GM23338 (cell line): ENCODE data around the gene ARHGAP10. TPM values are rescaled to one million over a fixed set of nuclear protein-coding genes. Genes with fewer than 3 reads are reported as not detected.

Source experiments
- ATAC-seq: fragments of 200-7000 bp; cut with Tn5 transposase; 3 replicates; pipeline ENCODE4 v1.9.1; 2020
- DNase-seq: peaks from one replicate; pipeline ENCODE4 v3.0.0-alpha.2; 2015; ENCODE audit warnings: low spot score
- H2AFZ ChIP-seq: fragments of 200-600 bp; sonication (generic); 2 replicates; pipeline ENCODE4 v1.8.0; 2016; ENCODE audit warnings: antibody characterized with exemption, mild to moderate bottlenecking, moderate library complexity
- H3F3A ChIP-seq: fragments of 200-600 bp; sonication (generic); replicated peaks from 2 replicates; pipeline ENCODE4 v1.8.0; 2017; ENCODE audit warnings: antibody characterized with exemption, mixed run types, low read depth
- H3K27ac ChIP-seq: fragments of 200-600 bp; sonication (generic); 2 replicates; pipeline ENCODE4 v1.6.1; 2016; ENCODE audit warnings: low read depth
- H3K27me3 ChIP-seq: fragments of 200-600 bp; sonication (generic); 2 replicates; pipeline ENCODE4 v1.8.0; 2016; ENCODE audit warnings: mild to moderate bottlenecking, mixed run types, moderate library complexity; ENCODE audit not compliant: insufficient read depth
- H3K36me3 ChIP-seq: fragments of 200-600 bp; sonication (generic); 2 replicates; pipeline ENCODE4 v1.8.0; 2016; ENCODE audit warnings: mild to moderate bottlenecking; ENCODE audit not compliant: insufficient read depth
- H3K4me1 ChIP-seq: fragments of 200-600 bp; sonication (generic); 2 replicates; pipeline ENCODE4 v1.8.0; 2016; ENCODE audit warnings: mild to moderate bottlenecking, moderate library complexity; ENCODE audit not compliant: insufficient read depth
- H3K4me2 ChIP-seq: fragments of 200-600 bp; sonication (generic); 2 replicates; pipeline ENCODE4 v1.7.1; 2017; ENCODE audit warnings: mixed run types
- H3K4me3 ChIP-seq: fragments of 200-600 bp; sonication (generic); 2 replicates; pipeline ENCODE4 v1.6.1; 2016; ENCODE audit warnings: mixed run types
- H3K79me2 ChIP-seq: fragments of 200-600 bp; sonication (generic); replicated peaks from 2 replicates; pipeline ENCODE4 v1.8.0; 2017; ENCODE audit warnings: mild to moderate bottlenecking; ENCODE audit not compliant: insufficient read depth
- H3K9me2 ChIP-seq: fragments of 200-600 bp; sonication (generic); 2 replicates; pipeline ENCODE4 v1.8.0; 2017; ENCODE audit not compliant: insufficient read depth
- H4K20me1 ChIP-seq: fragments of 200-600 bp; sonication (generic); replicated peaks from 2 replicates; pipeline ENCODE4 v1.8.0; 2017; ENCODE audit warnings: mild to moderate bottlenecking; ENCODE audit not compliant: insufficient read depth
- H3K27ac Mint-ChIP-seq: 2 replicates; pipeline ENCODE4 v1.8.0; 2020; ENCODE audit warnings: inconsistent platforms, mild to moderate bottlenecking, moderate library complexity, mixed read lengths
- H3K27me3 Mint-ChIP-seq: 3 replicates; pipeline ENCODE4 v1.8.0; 2022; ENCODE audit warnings: low read depth, mild to moderate bottlenecking, moderate library complexity, mixed read lengths, inconsistent platforms; ENCODE audit not compliant: insufficient read depth, poor library complexity
- H3K36me3 Mint-ChIP-seq: 3 replicates; pipeline ENCODE4 v1.8.0; 2021; ENCODE audit warnings: low read depth, mild to moderate bottlenecking, inconsistent platforms, moderate library complexity, mixed read lengths
- H3K4me1 Mint-ChIP-seq: 3 replicates; pipeline ENCODE4 v1.8.0; 2020; ENCODE audit warnings: mild to moderate bottlenecking, inconsistent platforms, mixed read lengths
- H3K4me3 Mint-ChIP-seq: 3 replicates; pipeline ENCODE4 v1.8.0; 2021; ENCODE audit warnings: moderate library complexity, mild to moderate bottlenecking, inconsistent platforms, mixed read lengths
- H3K9me3 Mint-ChIP-seq: 3 replicates; pipeline ENCODE4 v1.8.0; 2020; ENCODE audit warnings: moderate library complexity, mild to moderate bottlenecking, inconsistent platforms, mixed read lengths
- CREB1 ChIP-seq: fragments of 250-450 bp; sonication (Bioruptor Pico); IDR thresholded peaks from 2 replicates; pipeline ENCODE4 v1.5.0; 2020; ENCODE audit warnings: low read depth, mild to moderate bottlenecking, moderate library complexity
- EZH2 ChIP-seq: fragments of 200-600 bp; sonication (generic); IDR thresholded peaks from one replicate; pipeline ENCODE4 v1.8.0; 2017; ENCODE audit warnings: antibody characterized with exemption, mild to moderate bottlenecking, low read depth; ENCODE audit not compliant: unreplicated experiment
- EZH2phosphoT487 ChIP-seq: fragments of 200-600 bp; sonication (generic); IDR thresholded peaks from one replicate; pipeline ENCODE4 v1.8.1; 2018; ENCODE audit warnings: antibody characterized with exemption; ENCODE audit not compliant: unreplicated experiment
- JUNB ChIP-seq: IDR thresholded peaks from one replicate; pipeline ENCODE4 v1.6.1; 2016; ENCODE audit warnings: antibody characterized with exemption; ENCODE audit not compliant: unreplicated experiment
- NANOG ChIP-seq: IDR thresholded peaks from 2 replicates; pipeline ENCODE4 v1.6.1; 2016; ENCODE audit warnings: antibody characterized with exemption, borderline replicate concordance
- POLR2AphosphoS5 ChIP-seq: IDR thresholded peaks from 2 replicates; pipeline ENCODE4 v1.6.1; 2016; ENCODE audit warnings: antibody characterized with exemption, low read depth
- STAT1 ChIP-seq: IDR thresholded peaks from one replicate; pipeline ENCODE4 v1.6.1; 2016; ENCODE audit warnings: antibody characterized with exemption; ENCODE audit not compliant: unreplicated experiment
- ZNF114 ChIP-seq: fragments of 250-450 bp; sonication (Bioruptor Pico); IDR thresholded peaks from 2 replicates; pipeline ENCODE4 v1.5.0; 2020; ENCODE audit warnings: mild to moderate bottlenecking, moderate library complexity
- ZNF331 ChIP-seq: fragments of 250-450 bp; sonication (Bioruptor Pico); IDR thresholded peaks from 2 replicates; pipeline ENCODE4 v1.5.0; 2020; ENCODE audit warnings: low read depth, mild to moderate bottlenecking, moderate library complexity
- ZNF462 ChIP-seq: fragments of 250-450 bp; sonication (Bioruptor Pico); IDR thresholded peaks from 2 replicates; pipeline ENCODE4 v1.5.0; 2020; ENCODE audit warnings: mild to moderate bottlenecking, moderate library complexity
- polyA plus RNA-seq: library from polyadenylated mRNA; unstranded; fragments of >200 nt; fragmentation: Nextera tagmentation; extraction: Ambion mirVana; gene quantifications from 2 replicates; pipeline ENCODE4 v1.2.1, GENCODE V29; 2016
- total RNA-seq: library from RNA; depleted of rRNA; stranded (reverse); fragments of >200 nt; shearing (Covaris generic); gene quantifications from 2 replicates; pipeline ENCODE4 v1.2.3, GENCODE V29; 2014
- TF ChIP-seq, protein P1 (sequence below): IDR thresholded peaks from one replicate; pipeline ENCODE4 v1.6.1; 2018; ENCODE audit warnings: antibody characterized with exemption; ENCODE audit not compliant: unreplicated experiment
- TF ChIP-seq, protein P2 (sequence below), 2 experiments: fragments of 200-600 bp in 1 of 2; sonication (generic) in 1 of 2; conservative IDR thresholded peaks; 2 replicates each; pipeline versions ENCODE4 v1.5.1 to v1.6.1; 2016 to 2017; ENCODE audit warnings: antibody characterized with exemption in 2 of 2, low read depth in 2 of 2, mild to moderate bottlenecking in 2 of 2, moderate library complexity in 1 of 2
- TF ChIP-seq, protein P3 (sequence below): IDR thresholded peaks from 2 replicates; pipeline ENCODE4 v1.6.1; 2016; ENCODE audit warnings: antibody characterized with exemption

Gene ARHGAP10
- total and polyA plus RNA-seq, 2 experiments from 2014 or later: 5.1 to 6.3 TPM

- peaks cover 8% of the 10 kb centered on the region; the same call in 2 of the 3 replicates for H3K4me1 Mint-ChIP-seq
- Histone ChIP-seq H3K36me3 (no peaks in the 10 kb centered on the region), H3K27ac (no peak overlapping the region), H3K79me2 (no peaks in the 10 kb centered on the region), H3F3A (no peaks in the 10 kb centered on the region), H3K27me3 (no peaks in the 10 kb centered on the region), H3K9me2 (no peaks in the 10 kb centered on the region), H3K4me1 (no peaks in the 10 kb centered on the region; the same call in 1 of the 2 replicates), H3K4me3 (no peak overlapping the region), H3K4me2 (no peak overlapping the region), H2AFZ (no peak overlapping the region), H4K20me1 (no peaks in the 10 kb centered on the region)
- ATAC-seq (no peak), DNase-seq (no peak)
- H3K27me3 Mint-ChIP-seq: peaks cover 3% of the 10 kb centered on the region
- TF ChIP-seq, protein P1, sequence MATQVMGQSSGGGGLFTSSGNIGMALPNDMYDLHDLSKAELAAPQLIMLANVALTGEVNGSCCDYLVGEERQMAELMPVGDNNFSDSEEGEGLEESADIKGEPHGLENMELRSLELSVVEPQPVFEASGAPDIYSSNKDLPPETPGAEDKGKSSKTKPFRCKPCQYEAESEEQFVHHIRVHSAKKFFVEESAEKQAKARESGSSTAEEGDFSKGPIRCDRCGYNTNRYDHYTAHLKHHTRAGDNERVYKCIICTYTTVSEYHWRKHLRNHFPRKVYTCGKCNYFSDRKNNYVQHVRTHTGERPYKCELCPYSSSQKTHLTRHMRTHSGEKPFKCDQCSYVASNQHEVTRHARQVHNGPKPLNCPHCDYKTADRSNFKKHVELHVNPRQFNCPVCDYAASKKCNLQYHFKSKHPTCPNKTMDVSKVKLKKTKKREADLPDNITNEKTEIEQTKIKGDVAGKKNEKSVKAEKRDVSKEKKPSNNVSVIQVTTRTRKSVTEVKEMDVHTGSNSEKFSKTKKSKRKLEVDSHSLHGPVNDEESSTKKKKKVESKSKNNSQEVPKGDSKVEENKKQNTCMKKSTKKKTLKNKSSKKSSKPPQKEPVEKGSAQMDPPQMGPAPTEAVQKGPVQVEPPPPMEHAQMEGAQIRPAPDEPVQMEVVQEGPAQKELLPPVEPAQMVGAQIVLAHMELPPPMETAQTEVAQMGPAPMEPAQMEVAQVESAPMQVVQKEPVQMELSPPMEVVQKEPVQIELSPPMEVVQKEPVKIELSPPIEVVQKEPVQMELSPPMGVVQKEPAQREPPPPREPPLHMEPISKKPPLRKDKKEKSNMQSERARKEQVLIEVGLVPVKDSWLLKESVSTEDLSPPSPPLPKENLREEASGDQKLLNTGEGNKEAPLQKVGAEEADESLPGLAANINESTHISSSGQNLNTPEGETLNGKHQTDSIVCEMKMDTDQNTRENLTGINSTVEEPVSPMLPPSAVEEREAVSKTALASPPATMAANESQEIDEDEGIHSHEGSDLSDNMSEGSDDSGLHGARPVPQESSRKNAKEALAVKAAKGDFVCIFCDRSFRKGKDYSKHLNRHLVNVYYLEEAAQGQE: no peak
- TF ChIP-seq ZNF462 (CRISPR knock-in tag) (no peak), CREB1 (CRISPR knock-in tag) (no peak), ZNF114 (CRISPR knock-in tag) (no peak), POLR2AphosphoS5 (no peak), ZNF331 (CRISPR knock-in tag) (no peak), EZH2 (no peak), NANOG (no peak), EZH2phosphoT487 (no peak), JUNB (no peak), STAT1 (no peak)
- TF ChIP-seq, protein P2, sequence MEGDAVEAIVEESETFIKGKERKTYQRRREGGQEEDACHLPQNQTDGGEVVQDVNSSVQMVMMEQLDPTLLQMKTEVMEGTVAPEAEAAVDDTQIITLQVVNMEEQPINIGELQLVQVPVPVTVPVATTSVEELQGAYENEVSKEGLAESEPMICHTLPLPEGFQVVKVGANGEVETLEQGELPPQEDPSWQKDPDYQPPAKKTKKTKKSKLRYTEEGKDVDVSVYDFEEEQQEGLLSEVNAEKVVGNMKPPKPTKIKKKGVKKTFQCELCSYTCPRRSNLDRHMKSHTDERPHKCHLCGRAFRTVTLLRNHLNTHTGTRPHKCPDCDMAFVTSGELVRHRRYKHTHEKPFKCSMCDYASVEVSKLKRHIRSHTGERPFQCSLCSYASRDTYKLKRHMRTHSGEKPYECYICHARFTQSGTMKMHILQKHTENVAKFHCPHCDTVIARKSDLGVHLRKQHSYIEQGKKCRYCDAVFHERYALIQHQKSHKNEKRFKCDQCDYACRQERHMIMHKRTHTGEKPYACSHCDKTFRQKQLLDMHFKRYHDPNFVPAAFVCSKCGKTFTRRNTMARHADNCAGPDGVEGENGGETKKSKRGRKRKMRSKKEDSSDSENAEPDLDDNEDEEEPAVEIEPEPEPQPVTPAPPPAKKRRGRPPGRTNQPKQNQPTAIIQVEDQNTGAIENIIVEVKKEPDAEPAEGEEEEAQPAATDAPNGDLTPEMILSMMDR (conservative IDR thresholded peaks at IDR 0.05; ENCODE audit: low read depth in 2 of 2): no peak
- TF ChIP-seq, protein P3, sequence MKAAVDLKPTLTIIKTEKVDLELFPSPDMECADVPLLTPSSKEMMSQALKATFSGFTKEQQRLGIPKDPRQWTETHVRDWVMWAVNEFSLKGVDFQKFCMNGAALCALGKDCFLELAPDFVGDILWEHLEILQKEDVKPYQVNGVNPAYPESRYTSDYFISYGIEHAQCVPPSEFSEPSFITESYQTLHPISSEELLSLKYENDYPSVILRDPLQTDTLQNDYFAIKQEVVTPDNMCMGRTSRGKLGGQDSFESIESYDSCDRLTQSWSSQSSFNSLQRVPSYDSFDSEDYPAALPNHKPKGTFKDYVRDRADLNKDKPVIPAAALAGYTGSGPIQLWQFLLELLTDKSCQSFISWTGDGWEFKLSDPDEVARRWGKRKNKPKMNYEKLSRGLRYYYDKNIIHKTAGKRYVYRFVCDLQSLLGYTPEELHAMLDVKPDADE: no peak
- H3K4me3 Mint-ChIP-seq: no peak overlapping the region
- H3K9me3 Mint-ChIP-seq: no peaks in the 10 kb centered on the region
- no peak overlapping the region for H3K27ac Mint-ChIP-seq
- peaks cover 9% of the 10 kb centered on the region; the same call in 2 of the 3 replicates for H3K36me3 Mint-ChIP-seq
Observed at GRCh38 chr4:147944670-147945260, 212.9 kb downstream of the ARHGAP10 start.
